Measurements from ENCODE around the gene PFKL. TPM values are rescaled to one million over a fixed set of nuclear protein-coding genes. Genes with fewer than 3 reads are reported as not detected.

PFKL gene
- polyA plus RNA-seq, 2 of the 4 experiments (the other 2 are of a cell fraction) = 23.2 to 38.7 TPM

- TF ChIP-seq HMGXB4 (CRISPR knock-in tag; IDR thresholded peaks at IDR 0.05; ENCODE audit: borderline replicate concordance) = no peak
- TF ChIP-seq CBX2 (IDR thresholded peaks at IDR 0.05; ENCODE audit: borderline replicate concordance, low read depth) = no peak
- no peak for TF ChIP-seq MAFK (IDR thresholded peaks at IDR 0.05; ENCODE audit: partially characterized antibody)
- TF ChIP-seq POLR2AphosphoS2 (conservative IDR thresholded peaks at IDR 0.05; ENCODE audit: low read length) = no peak
- TF ChIP-seq BCL3 (IDR thresholded peaks at IDR 0.05) = no peak
- TF ChIP-seq JUNB (IDR thresholded peaks at IDR 0.05) = no peak
Observed at GRCh38 chr21:44332383-44332782, 32.5 kb downstream of the PFKL start (continued).

GRCh38 chr21:44332965-44333364, 33.1 kb downstream of the PFKL start:
- no peak; a peak in 1 of 6 replicates for ATAC-seq
- ChIA-PET CTCF (no interaction called here), POLR2A (no interaction called here)
- no peak for TF ChIP-seq HES2 (IDR thresholded peaks at IDR 0.05)
- TF ChIP-seq PBX3 (IDR thresholded peaks at IDR 0.05) = no peak
- DNase-seq (ENCODE audit: low read depth in 1 of 2, low spot score in 1 of 2) = no peak
- H3K4me2 ChIP-seq = no peak overlapping the region
- no peak overlapping the region for H3K27ac ChIP-seq
- H3K4me1 ChIP-seq = no peaks in the 10 kb centered on the region
- no peak overlapping the region for H3K4me3 ChIP-seq
- 98% methylated on average over 8 of the region's 22 CpGs for WGBS (ENCODE audit: missing lambda C conversion rate)
- no peak for FAIRE-seq
- no peaks in the 10 kb centered on the region for H3K9me3 ChIP-seq

- TF ChIP-seq SMC3 (IDR thresholded peaks at IDR 0.05) (no peak), RCOR1 (IDR thresholded peaks at IDR 0.05; ENCODE audit: low read depth, low read length) (no peak), PHF8 (IDR thresholded peaks at IDR 0.05; ENCODE audit: borderline replicate concordance, low read depth) (no peak)
- POLR2A ChIA-PET = no interaction called here
- DNase-seq (ENCODE audit: low read depth in 1 of 2, low spot score in 1 of 2) = no peak
- CTCF ChIA-PET = interaction anchor here (0.6 to 1.2 kb wide), 2 partner anchors 38 to 39 kb away, joined by 3 read pairs; no protein-coding TSS in a partner anchor
- H3K9me3 ChIP-seq = no peaks in the 10 kb centered on the region
- H3K4me1 ChIP-seq = no peaks in the 10 kb centered on the region
- WGBS (ENCODE audit: missing lambda C conversion rate) = 76% methylated on average over 13 of the region's 45 CpGs
- H3K27ac ChIP-seq = no peak overlapping the region
- H3K4me3 ChIP-seq = no peak overlapping the region
- no peak for FAIRE-seq
- ATAC-seq = no peak
- no peak overlapping the region for H3K4me2 ChIP-seq
Observed at GRCh38 chr21:44333509-44334328, 33.9 kb downstream of the PFKL start.

- H3K9me3 ChIP-seq = no peaks in the 10 kb centered on the region
- no peak for DNase-seq (ENCODE audit: low read depth in 1 of 2, low spot score in 1 of 2)
- CTCF ChIA-PET = interaction anchor here (0.6 to 1.2 kb wide), 3 partner anchors 8 to 167 kb away, joined by 3 to 4 read pairs (median 3); no protein-coding TSS in a partner anchor
- no peak overlapping the region for H3K4me3 ChIP-seq
- TF ChIP-seq PHF8 (IDR thresholded peaks at IDR 0.05; ENCODE audit: borderline replicate concordance, low read depth) (no peak), EHMT2 (IDR thresholded peaks at IDR 0.05; ENCODE audit: low read depth) (no peak), KDM1A (IDR thresholded peaks at IDR 0.05; ENCODE audit: low read depth) (no peak), HOXA7 (CRISPR knock-in tag; IDR thresholded peaks at IDR 0.05) (no peak), NFE2L2 (conservative IDR thresholded peaks at IDR 0.05; ENCODE audit: low read length) (no peak), FOSL2 (IDR thresholded peaks at IDR 0.05) (no peak), FOSL2 (CRISPR knock-in tag; IDR thresholded peaks at IDR 0.05) (no peak)
- no peak overlapping the region for H3K4me2 ChIP-seq
- POLR2A ChIA-PET = no interaction called here
- ATAC-seq = no peak
- FAIRE-seq = no peak
- no peaks in the 10 kb centered on the region for H3K4me1 ChIP-seq
- H3K27ac ChIP-seq = no peak overlapping the region
- WGBS (ENCODE audit: missing lambda C conversion rate) = 87% methylated on average over 6 of the region's 26 CpGs
Observed at GRCh38 chr21:44334329-44335030, 34.6 kb downstream of the PFKL start.
